B cell (primary cell): ENCODE data around the gene RAB11FIP5. TPM values are rescaled to one million over a fixed set of nuclear protein-coding genes. Genes with fewer than 3 reads are reported as not detected.

Experiments
- ATAC-seq: fragments of 200-7000 bp; cut with Tn5 transposase; one replicate; pipeline ENCODE4 v1.10.0; 2021; ENCODE audit warnings: low read depth, mild to moderate bottlenecking, moderate number of reproducible peaks, moderate library complexity
- CTCF ChIA-PET: fragments of 350-600 bp; sonication (Branson Sonifier 250); formaldehyde crosslinking; loops from one replicate; lab custom pipeline; 2021; ENCODE audit warnings: antibody characterized with exemption, inconsistent platforms; lab: Charles Lee
- POLR2A ChIA-PET: fragments of 350-600 bp; sonication (Branson Sonifier 250); formaldehyde crosslinking; loops from one replicate; lab custom pipeline; 2021; ENCODE audit warnings: antibody characterized with exemption; lab: Charles Lee
- DNase-seq: peaks from one replicate; pipeline ENCODE4 v3.0.0; 2013
- H2AFZ ChIP-seq: 2 replicates; pipeline ENCODE4 v1.6.1; 2012; ENCODE audit warnings: mild to moderate bottlenecking, low read depth, low read length; ENCODE audit not compliant: insufficient read depth, poor library complexity, severe bottlenecking
- H3K27ac ChIP-seq, 2 donors: 1 replicate in 1 of 2; 2 replicates in 1 of 2; pipeline ENCODE4 v1.5.1; 2012 to 2013; ENCODE audit warnings: low read length in 2 of 2, mild to moderate bottlenecking in 2 of 2, moderate library complexity in 1 of 2
- H3K27me3 ChIP-seq, 4 experiments: fragments of 200-600 bp in 1 of 4; sonication (generic) in 1 of 4; replicated peaks in 1 of 4; 1 replicate in 2 of 4; 2 replicates in 2 of 4; pipeline versions ENCODE4 v1.6.1 to v1.7.0; 2013 to 2016; ENCODE audit warnings: low read length in 3 of 4, mild to moderate bottlenecking in 2 of 4, mixed read lengths in 1 of 4, moderate library complexity in 1 of 4; ENCODE audit not compliant: insufficient read depth in 4 of 4, control insufficient read depth in 3 of 4; ENCODE audit errors: control extremely low read depth in 1 of 4
- H3K36me3 ChIP-seq, 2 experiments: replicated peaks in 1 of 2; 1 replicate in 1 of 2; 2 replicates in 1 of 2; pipeline versions ENCODE4 v1.6.1 to v1.7.1; 2013; ENCODE audit warnings: low read length in 1 of 2; ENCODE audit not compliant: insufficient read depth in 2 of 2, control insufficient read depth in 1 of 2; ENCODE audit errors: control extremely low read depth in 1 of 2, extremely low read depth in 1 of 2
- H3K4me1 ChIP-seq, 2 donors: fragments of 200-600 bp in 1 of 2; sonication (generic) in 1 of 2; 1 replicate in 1 of 2; 2 replicates in 1 of 2; pipeline versions ENCODE4 v1.5.1 to v1.6.1; 2013 to 2017; ENCODE audit warnings: low read length in 2 of 2; ENCODE audit not compliant: control insufficient read depth in 2 of 2, insufficient read depth in 2 of 2
- H3K4me2 ChIP-seq: replicated peaks from 2 replicates; pipeline ENCODE3; 2012; ENCODE audit warnings: mild to moderate bottlenecking, low read depth, low read length; ENCODE audit not compliant: poor library complexity, severe bottlenecking
- H3K4me3 ChIP-seq, 5 experiments: fragments of 200-600 bp in 1 of 5; sonication (generic) in 1 of 5; 1 replicate in 3 of 5; 2 replicates in 2 of 5; pipeline versions ENCODE4 v1.5.1 to v1.7.0; 2011 to 2016; ENCODE audit warnings: low read length in 4 of 5, mild to moderate bottlenecking in 4 of 5, low read depth in 2 of 5, control low read depth in 1 of 5, moderate library complexity in 1 of 5; ENCODE audit not compliant: insufficient read depth in 1 of 5; ENCODE audit errors: control extremely low read depth in 1 of 5, extremely low read depth in 1 of 5
- H3K79me2 ChIP-seq: fragments of 200-600 bp; sonication (generic); one replicate; pipeline ENCODE4 v1.6.0; 2016; ENCODE audit warnings: low read length; ENCODE audit not compliant: control insufficient read depth, insufficient read depth
- H3K9ac ChIP-seq: fragments of 200-600 bp; sonication (generic); 2 replicates; pipeline ENCODE4 v1.6.1; 2017; ENCODE audit warnings: mild to moderate bottlenecking, low read length, moderate library complexity
- H3K9me3 ChIP-seq, 3 donors: one replicate each; pipeline versions ENCODE4 v1.6.1 to v1.7.1; 2013; ENCODE audit warnings: low read length in 2 of 3; ENCODE audit not compliant: control insufficient read depth in 2 of 3, insufficient read depth in 1 of 3; ENCODE audit errors: control extremely low read depth in 1 of 3
- H4K20me1 ChIP-seq: 2 replicates; pipeline ENCODE4 v1.6.0; 2012; ENCODE audit warnings: mild to moderate bottlenecking, low read length; ENCODE audit not compliant: insufficient read depth, control insufficient read depth, poor library complexity, severe bottlenecking
- H3K27ac Mint-ChIP-seq: one replicate; pipeline ENCODE4 v1.8.0; 2021; ENCODE audit warnings: mixed read lengths
- H3K27me3 Mint-ChIP-seq: one replicate; pipeline ENCODE4 v1.8.0; 2021; ENCODE audit warnings: mixed read lengths
- H3K4me1 Mint-ChIP-seq: one replicate; pipeline ENCODE4 v1.8.0; 2021; ENCODE audit warnings: mixed read lengths
- H3K4me3 Mint-ChIP-seq: one replicate; pipeline ENCODE4 v1.8.0; 2021; ENCODE audit warnings: mixed read lengths
- H3K9me3 Mint-ChIP-seq: one replicate; pipeline ENCODE4 v1.8.0; 2022; ENCODE audit warnings: mixed read lengths; ENCODE audit not compliant: insufficient read depth
- CTCF ChIP-seq: fragments of 200-600 bp; IDR thresholded peaks from one replicate; pipeline ENCODE4 v1.8.0; 2022; ENCODE audit warnings: antibody characterized with exemption, mild to moderate bottlenecking
- EZH2 ChIP-seq: IDR thresholded peaks from 2 replicates; pipeline ENCODE4 v1.6.1; 2012; ENCODE audit warnings: borderline replicate concordance, low read depth, mild to moderate bottlenecking, moderate library complexity, low read length; ENCODE audit not compliant: insufficient read depth, poor library complexity, severe bottlenecking
- WGBS: methylation state at CpG from one replicate; pipeline ENCODE4 v1.1.5; 2013; ENCODE audit warnings: missing lambda C conversion rate; ENCODE audit not compliant: insufficient coverage; 5-methylcytosine and 5-hydroxymethylcytosine counted together
- intact Hi-C: fragments of 100-400 bp; cut with micrococcal nuclease; formaldehyde crosslinking; loops from one replicate; pipeline ENCODE4 v1.10.0; 2022
- polyA plus RNA-seq: library from polyadenylated mRNA; depleted of rRNA; stranded (reverse); fragments of >200 nt; gene quantifications from 2 replicates; pipeline ENCODE4 v1.2.3, GENCODE V29; 2012
- total RNA-seq, 2 donors: library from RNA; stranded (reverse); fragments of 120-200 nt in 1 of 2; gene quantifications; 1 replicate in 1 of 2; 2 replicates in 1 of 2; pipeline versions ENCODE4 v1.2.3 to v1.2.4, GENCODE V29; 2013 to 2022

RAB11FIP5 gene
- total and polyA plus RNA-seq, 2 donors (not counting 1 experiment from before 2014, with no cell fraction given): 1.7 to 4.6 TPM

GRCh38 chr2:73032702-73033097 is 80.0 kb downstream of the RAB11FIP5 start:
- H3K9me3 ChIP-seq: no peaks in the 10 kb centered on the region
- H3K79me2 ChIP-seq: no peaks in the 10 kb centered on the region
- no peak overlapping the region for H3K9ac ChIP-seq
- H3K27me3 Mint-ChIP-seq: no peaks in the 10 kb centered on the region
- H3K4me1 ChIP-seq: no peaks in the 10 kb centered on the region
- CTCF ChIA-PET: no interaction called here
- no peaks in the 10 kb centered on the region for H4K20me1 ChIP-seq
- no peak overlapping the region for H3K4me3 Mint-ChIP-seq
- no peaks in the 10 kb centered on the region for H3K27me3 ChIP-seq
- no peak overlapping the region for H3K4me2 ChIP-seq
- TF ChIP-seq EZH2 (no peak), CTCF (no peak)
- POLR2A ChIA-PET: no interaction called here
- no peak overlapping the region for H3K27ac Mint-ChIP-seq
- intact Hi-C loops: no loop called here
- H3K36me3 ChIP-seq: peaks cover 0 to 3% of the 10 kb centered on the region in 2 experiments
- H3K9me3 Mint-ChIP-seq: no peaks in the 10 kb centered on the region
- ATAC-seq (no peak), DNase-seq (no peak)
- no peak overlapping the region for H2AFZ ChIP-seq
- H3K4me3 ChIP-seq: no peak overlapping the region
- 100% methylated on average over 2 of the region's 5 CpGs for whole genome bisulfite sequencing
- no peak overlapping the region for H3K27ac ChIP-seq
- H3K4me1 Mint-ChIP-seq: peaks cover 9% of the 10 kb centered on the region

GRCh38 chr2:73031725-73032701 is 80.7 kb downstream of the RAB11FIP5 start:
- no peak for DNase-seq
- Histone ChIP-seq H3K9ac (no peak overlapping the region), H3K27ac (no peak overlapping the region), H3K36me3 (peaks cover 0 to 3% of the 10 kb centered on the region in 2 experiments), H3K9me3 (no peaks in the 10 kb centered on the region), H3K4me2 (no peak overlapping the region), H3K79me2 (no peaks in the 10 kb centered on the region), H3K27me3 (no peaks in the 10 kb centered on the region), H3K4me1 (no peaks in the 10 kb centered on the region), H2AFZ (no peak overlapping the region), H4K20me1 (no peaks in the 10 kb centered on the region), H3K4me3 (no peak overlapping the region)
- Mint-ChIP-seq H3K4me3 (no peak overlapping the region), H3K27ac (no peak overlapping the region), H3K4me1 (peaks cover 9% of the 10 kb centered on the region), H3K9me3 (no peaks in the 10 kb centered on the region), H3K27me3 (no peaks in the 10 kb centered on the region)
- POLR2A ChIA-PET: no interaction called here
- CTCF ChIA-PET: no interaction called here
- 92% methylated on average over 5 of the region's 10 CpGs for WGBS
- intact Hi-C loops: no loop called here
- TF ChIP-seq EZH2 (no peak), CTCF (no peak)
- no peak for ATAC-seq
